ENCODE data around the gene SLC43A3. TPM values are rescaled to one million over a fixed set of nuclear protein-coding genes. Genes with fewer than 3 reads are reported as not detected.
"Not testable (repeated sequence)": the region's sequence is repeated elsewhere in the genome, so short reads cannot be mapped to it uniquely, and the experiment has no call there.

SLC43A3 gene
- total RNA-seq, 1 experiment from 2014 or later: 21.4 TPM

DNA sequence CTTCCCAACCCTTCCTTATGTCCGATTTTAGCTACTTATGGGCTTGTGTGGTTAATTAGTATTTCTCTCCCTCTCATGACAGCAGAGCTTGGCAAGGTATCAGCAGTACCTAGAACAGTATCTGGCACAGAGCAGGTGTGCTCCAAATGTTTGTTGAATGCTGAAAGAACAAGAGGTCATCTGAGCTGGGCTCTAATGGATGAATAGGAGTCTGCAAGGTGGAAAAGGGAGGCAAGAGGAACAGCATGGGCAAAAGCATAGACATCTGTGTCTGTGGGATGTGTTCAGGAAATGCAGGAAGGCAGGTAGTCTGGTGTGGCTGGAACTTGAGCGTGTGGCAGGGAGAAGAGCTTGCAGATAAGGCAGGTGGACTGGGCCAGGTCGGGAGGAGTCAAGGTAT lies 65.0 kb downstream of the SLC43A3 start:
- H3K27ac Mint-ChIP-seq: no peak overlapping the region
- H2AK5ac ChIP-seq (ENCODE audit: insufficient read length, low read length): no peak overlapping the region
- H3K27me3 Mint-ChIP-seq (ENCODE audit: low read depth): peaks cover 32% of the 10 kb centered on the region

DNA sequence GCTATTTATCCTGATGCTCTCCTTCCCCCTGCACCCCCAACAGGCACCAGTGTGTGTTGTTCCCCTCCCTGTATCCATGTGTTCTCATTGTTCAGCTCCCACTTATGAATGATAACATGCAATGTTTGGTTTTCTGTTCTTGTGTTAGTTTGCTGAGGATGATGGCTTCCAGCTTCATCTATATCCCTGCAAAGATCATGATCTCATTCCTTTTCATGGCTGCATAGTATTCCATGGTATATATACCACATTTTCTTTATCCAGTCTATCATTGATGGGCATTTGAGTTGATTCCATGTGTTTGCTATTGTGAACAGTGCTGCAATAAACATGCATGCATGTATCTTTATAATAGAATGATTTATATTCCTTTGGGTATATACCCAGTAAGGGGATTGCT lies 65.5 kb downstream of the SLC43A3 start:
- not testable (repeated sequence) for H4K8ac ChIP-seq (replicated peaks; ENCODE audit: insufficient read length, low read depth, low read length); H3K18ac ChIP-seq (ENCODE audit: insufficient read length, low read depth, low read length); H3K4me2 ChIP-seq (ENCODE audit: insufficient read depth, insufficient read length, low read length); H3K14ac ChIP-seq (ENCODE audit: insufficient read depth, low read length); H3K4ac ChIP-seq (ENCODE audit: low read depth, low read length); H4K5ac ChIP-seq (ENCODE audit: insufficient read length, low read depth, low read length); H3K9me3 Mint-ChIP-seq; H2BK15ac ChIP-seq (ENCODE audit: low read depth, low read length); H3K4me3 Mint-ChIP-seq; H3K27ac Mint-ChIP-seq; H4K20me1 ChIP-seq (ENCODE audit: control insufficient read depth, insufficient read depth, insufficient read length); H3K23ac ChIP-seq (ENCODE audit: insufficient read length, low read depth, low read length); DNase-seq; H3K4me1 ChIP-seq (ENCODE audit: insufficient read depth, low read length); H2BK120ac ChIP-seq (ENCODE audit: low read depth, low read length, poor library complexity, severe bottlenecking); H2AK5ac ChIP-seq (ENCODE audit: insufficient read length, low read length); H2BK20ac ChIP-seq (ENCODE audit: low read depth, low read length, poor library complexity, severe bottlenecking); H3K36me3 Mint-ChIP-seq (ENCODE audit: insufficient read depth in 1 of 3, low read depth in 3 of 3); H4K91ac ChIP-seq (ENCODE audit: insufficient read length, low read depth, low read length); H3K79me1 ChIP-seq (ENCODE audit: insufficient read depth, low read depth, low read length, poor library complexity, severe bottlenecking); H2BK12ac ChIP-seq (ENCODE audit: insufficient read length, low read depth, low read length); H3K9me3 ChIP-seq (ENCODE audit: control insufficient read depth, low read depth, low read length); H3K27me3 ChIP-seq (ENCODE audit: insufficient read depth, low read length); H3K56ac ChIP-seq (ENCODE audit: insufficient read length, low read depth, low read length); H3K23me2 ChIP-seq (ENCODE audit: insufficient read length, low read depth, low read length, poor library complexity, severe bottlenecking); H3K27ac ChIP-seq (ENCODE audit: insufficient read length, low read depth, low read length); H2BK5ac ChIP-seq (ENCODE audit: insufficient read length, low read length); H2AFZ ChIP-seq (ENCODE audit: low read length); H3K79me2 ChIP-seq (ENCODE audit: insufficient read depth, low read length); H3T11ph ChIP-seq (ENCODE audit: low read length); H3K9ac ChIP-seq (ENCODE audit: extremely low read depth, insufficient read length, low read length)
- Mint-ChIP-seq H3K27me3 (ENCODE audit: low read depth) (peaks cover 36% of the 10 kb centered on the region), H3K4me1 (peaks cover 35 to 36% of the 10 kb centered on the region in 2 experiments)

More for the DNA sequence above, 65.0 kb downstream of the SLC43A3 start:
- Histone ChIP-seq H3K18ac (ENCODE audit: insufficient read length, low read depth, low read length) (no peak overlapping the region), H3K23me2 (ENCODE audit: insufficient read length, low read depth, low read length, poor library complexity, severe bottlenecking) (no peaks in the 10 kb centered on the region), H3K56ac (ENCODE audit: insufficient read length, low read depth, low read length) (no peak overlapping the region), H3K23ac (ENCODE audit: insufficient read length, low read depth, low read length) (no peak overlapping the region), H3K4me1 (ENCODE audit: insufficient read depth, low read length) (peaks cover 6% of the 10 kb centered on the region), H4K20me1 (ENCODE audit: control insufficient read depth, insufficient read depth, insufficient read length) (no peaks in the 10 kb centered on the region), H3K79me2 (ENCODE audit: insufficient read depth, low read length) (no peaks in the 10 kb centered on the region), H3K4ac (ENCODE audit: low read depth, low read length) (no peak overlapping the region), H4K91ac (ENCODE audit: insufficient read length, low read depth, low read length) (no peak overlapping the region), H3K27ac (ENCODE audit: insufficient read length, low read depth, low read length) (no peak overlapping the region), H3K14ac (ENCODE audit: insufficient read depth, low read length) (no peak overlapping the region), H2BK15ac (ENCODE audit: low read depth, low read length) (no peak overlapping the region), H3K4me2 (ENCODE audit: insufficient read depth, insufficient read length, low read length) (no peak overlapping the region), H3K79me1 (ENCODE audit: insufficient read depth, low read depth, low read length, poor library complexity, severe bottlenecking) (no peaks in the 10 kb centered on the region), H2BK120ac (ENCODE audit: low read depth, low read length, poor library complexity, severe bottlenecking) (no peak overlapping the region), H3K9me3 (ENCODE audit: control insufficient read depth, low read depth, low read length) (no peaks in the 10 kb centered on the region), H3T11ph (ENCODE audit: low read length) (no peak overlapping the region), H3K9ac (ENCODE audit: extremely low read depth, insufficient read length, low read length) (no peak overlapping the region), H4K5ac (ENCODE audit: insufficient read length, low read depth, low read length) (no peak overlapping the region), H2BK5ac (ENCODE audit: insufficient read length, low read length) (no peak overlapping the region), H2BK12ac (ENCODE audit: insufficient read length, low read depth, low read length) (no peak overlapping the region), H2AFZ (ENCODE audit: low read length) (no peak overlapping the region), H4K8ac (replicated peaks; ENCODE audit: insufficient read length, low read depth, low read length) (no peak overlapping the region), H3K27me3 (ENCODE audit: insufficient read depth, low read length) (no peaks in the 10 kb centered on the region), H2BK20ac (ENCODE audit: low read depth, low read length, poor library complexity, severe bottlenecking) (no peak overlapping the region)
- no CpG with 5 or more reads among the region's 3 CpGs for WGBS (ENCODE audit: extremely low coverage, insufficient read length, low lambda C conversion rate)
- Mint-ChIP-seq H3K4me3 (no peak overlapping the region), H3K9me3 (0 out of 5 replicates have a peak, but pooled peaks cover 0 to 2% of the 10 kb centered on the region in 2 experiments), H3K4me1 (peaks cover 40 to 41% of the 10 kb centered on the region in 2 experiments), H3K36me3 (ENCODE audit: insufficient read depth in 1 of 3, low read depth in 3 of 3) (no peaks in the 10 kb centered on the region)
- TF ChIP-seq, protein P1, sequence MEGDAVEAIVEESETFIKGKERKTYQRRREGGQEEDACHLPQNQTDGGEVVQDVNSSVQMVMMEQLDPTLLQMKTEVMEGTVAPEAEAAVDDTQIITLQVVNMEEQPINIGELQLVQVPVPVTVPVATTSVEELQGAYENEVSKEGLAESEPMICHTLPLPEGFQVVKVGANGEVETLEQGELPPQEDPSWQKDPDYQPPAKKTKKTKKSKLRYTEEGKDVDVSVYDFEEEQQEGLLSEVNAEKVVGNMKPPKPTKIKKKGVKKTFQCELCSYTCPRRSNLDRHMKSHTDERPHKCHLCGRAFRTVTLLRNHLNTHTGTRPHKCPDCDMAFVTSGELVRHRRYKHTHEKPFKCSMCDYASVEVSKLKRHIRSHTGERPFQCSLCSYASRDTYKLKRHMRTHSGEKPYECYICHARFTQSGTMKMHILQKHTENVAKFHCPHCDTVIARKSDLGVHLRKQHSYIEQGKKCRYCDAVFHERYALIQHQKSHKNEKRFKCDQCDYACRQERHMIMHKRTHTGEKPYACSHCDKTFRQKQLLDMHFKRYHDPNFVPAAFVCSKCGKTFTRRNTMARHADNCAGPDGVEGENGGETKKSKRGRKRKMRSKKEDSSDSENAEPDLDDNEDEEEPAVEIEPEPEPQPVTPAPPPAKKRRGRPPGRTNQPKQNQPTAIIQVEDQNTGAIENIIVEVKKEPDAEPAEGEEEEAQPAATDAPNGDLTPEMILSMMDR (conservative IDR thresholded peaks at IDR 0.05): no peak
- DNase-seq: no peak

Measured in H9 (cell line).